K562 (cell line): ENCODE data around the gene EYA4.

ENCODE experiments used
- EZH2 ChIP-seq: IDR thresholded peaks from 2 replicates; pipeline ENCODE4 v1.6.1; 2012; ENCODE audit warnings: low read depth, mild to moderate bottlenecking, inconsistent platforms, low read length, borderline replicate concordance
- TF ChIP-seq, protein P1 (sequence below): sonication (generic); formaldehyde crosslinking; IDR thresholded peaks from 2 replicates; pipeline ENCODE4 v1.8.1; 2023; ENCODE audit warnings: mild to moderate bottlenecking, missing genetic modification reagents

GRCh38 chr6:133539502-133540259, 298.5 kb downstream of the EYA4 start:
- TF ChIP-seq, protein P1, sequence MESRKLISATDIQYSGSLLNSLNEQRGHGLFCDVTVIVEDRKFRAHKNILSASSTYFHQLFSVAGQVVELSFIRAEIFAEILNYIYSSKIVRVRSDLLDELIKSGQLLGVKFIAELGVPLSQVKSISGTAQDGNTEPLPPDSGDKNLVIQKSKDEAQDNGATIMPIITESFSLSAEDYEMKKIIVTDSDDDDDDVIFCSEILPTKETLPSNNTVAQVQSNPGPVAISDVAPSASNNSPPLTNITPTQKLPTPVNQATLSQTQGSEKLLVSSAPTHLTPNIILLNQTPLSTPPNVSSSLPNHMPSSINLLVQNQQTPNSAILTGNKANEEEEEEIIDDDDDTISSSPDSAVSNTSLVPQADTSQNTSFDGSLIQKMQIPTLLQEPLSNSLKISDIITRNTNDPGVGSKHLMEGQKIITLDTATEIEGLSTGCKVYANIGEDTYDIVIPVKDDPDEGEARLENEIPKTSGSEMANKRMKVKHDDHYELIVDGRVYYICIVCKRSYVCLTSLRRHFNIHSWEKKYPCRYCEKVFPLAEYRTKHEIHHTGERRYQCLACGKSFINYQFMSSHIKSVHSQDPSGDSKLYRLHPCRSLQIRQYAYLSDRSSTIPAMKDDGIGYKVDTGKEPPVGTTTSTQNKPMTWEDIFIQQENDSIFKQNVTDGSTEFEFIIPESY (CRISPR knock-in tag) = no peak
- TF ChIP-seq EZH2 = no peak
